IPS-NIHi7 (cell line): ENCODE data around the gene TCF23.

Experiments
- DNase-seq: peaks from one replicate; pipeline ENCODE4 v3.0.0; 2012; ENCODE audit warnings: mixed read lengths; ENCODE audit errors: extremely low spot score

TCF23 gene

DNA sequence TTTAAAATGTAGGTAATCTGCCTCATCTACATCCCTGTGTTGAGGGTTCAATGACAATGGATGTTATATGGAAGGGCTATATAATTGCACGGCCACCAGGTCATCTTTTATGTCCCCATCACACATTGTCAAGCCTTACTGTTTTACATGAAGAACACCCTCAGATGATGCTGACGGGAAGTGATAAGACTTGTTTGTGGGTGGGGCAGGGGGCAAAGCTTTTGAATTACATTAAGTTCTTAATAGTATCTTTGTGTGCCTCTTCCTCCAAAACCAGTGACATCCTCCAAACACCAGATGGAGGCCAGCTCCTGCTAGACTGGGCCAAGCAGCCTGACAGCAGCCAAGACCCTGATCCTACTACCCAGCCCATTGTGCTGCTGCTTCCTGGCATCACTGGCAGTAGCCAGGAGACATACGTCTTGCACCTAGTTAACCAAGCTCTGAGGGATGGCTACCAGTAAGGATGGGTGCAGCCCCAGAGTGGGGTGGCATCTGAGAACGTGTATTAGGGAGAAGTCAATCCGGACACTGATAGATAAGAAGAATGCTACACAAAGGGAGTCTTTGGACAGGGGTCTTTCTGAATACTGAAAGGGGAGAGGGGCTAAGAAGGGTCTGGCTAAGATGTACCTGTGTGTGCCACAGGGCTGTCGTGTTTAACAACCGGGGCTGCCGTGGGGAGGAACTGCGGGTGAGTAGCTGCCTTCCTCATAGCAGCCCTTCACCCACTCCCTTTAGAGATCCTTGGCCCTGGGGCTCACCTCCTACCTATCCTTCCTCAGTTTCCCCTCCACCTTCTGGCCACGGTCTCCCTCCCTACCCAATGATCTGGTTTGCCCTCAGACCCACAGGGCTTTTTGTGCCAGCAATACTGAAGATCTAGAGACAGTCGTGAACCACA is 19.9 kb upstream of the TCF23 start:
- DNase-seq: no peak

DNA sequence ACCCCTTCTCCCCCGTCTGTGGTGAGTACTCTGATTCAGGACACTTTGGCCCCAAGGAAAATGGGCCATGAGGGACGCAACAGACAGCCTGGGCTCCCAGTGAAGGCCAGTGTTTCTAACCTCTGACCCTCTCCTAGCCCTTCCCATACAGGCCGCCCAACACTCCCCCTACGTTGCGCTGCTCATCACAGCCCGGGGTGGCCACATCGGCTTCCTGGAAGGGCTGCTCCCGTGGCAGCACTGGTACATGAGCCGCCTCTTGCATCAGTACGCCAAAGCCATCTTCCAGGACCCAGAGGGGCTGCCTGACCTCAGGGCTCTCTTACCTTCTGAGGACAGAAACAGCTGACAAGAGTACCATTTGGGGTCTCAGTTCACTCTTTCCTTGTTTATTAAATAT is 18.4 kb upstream of the TCF23 start:
- DNase-seq: no peak

DNA sequence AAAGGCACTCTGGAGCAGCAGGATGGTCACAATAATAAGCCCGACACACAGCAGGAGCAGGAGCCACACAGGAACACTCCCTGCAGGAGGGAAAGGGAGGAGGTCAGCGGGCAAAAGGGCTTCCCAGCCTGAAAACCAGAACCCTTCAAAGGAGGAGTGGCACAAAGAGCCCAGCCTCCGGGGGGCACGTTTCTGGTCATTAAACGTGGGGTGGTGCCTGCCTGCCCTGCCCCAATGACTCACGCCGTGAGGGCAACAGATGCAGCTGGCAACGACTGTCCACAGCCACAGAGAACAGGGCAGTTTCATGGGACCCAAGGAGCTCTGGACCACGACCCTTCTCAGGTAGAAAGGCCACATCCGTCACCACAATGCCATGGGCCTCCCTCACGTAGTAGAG is 17.4 kb upstream of the TCF23 start:
- no peak for DNase-seq

DNA sequence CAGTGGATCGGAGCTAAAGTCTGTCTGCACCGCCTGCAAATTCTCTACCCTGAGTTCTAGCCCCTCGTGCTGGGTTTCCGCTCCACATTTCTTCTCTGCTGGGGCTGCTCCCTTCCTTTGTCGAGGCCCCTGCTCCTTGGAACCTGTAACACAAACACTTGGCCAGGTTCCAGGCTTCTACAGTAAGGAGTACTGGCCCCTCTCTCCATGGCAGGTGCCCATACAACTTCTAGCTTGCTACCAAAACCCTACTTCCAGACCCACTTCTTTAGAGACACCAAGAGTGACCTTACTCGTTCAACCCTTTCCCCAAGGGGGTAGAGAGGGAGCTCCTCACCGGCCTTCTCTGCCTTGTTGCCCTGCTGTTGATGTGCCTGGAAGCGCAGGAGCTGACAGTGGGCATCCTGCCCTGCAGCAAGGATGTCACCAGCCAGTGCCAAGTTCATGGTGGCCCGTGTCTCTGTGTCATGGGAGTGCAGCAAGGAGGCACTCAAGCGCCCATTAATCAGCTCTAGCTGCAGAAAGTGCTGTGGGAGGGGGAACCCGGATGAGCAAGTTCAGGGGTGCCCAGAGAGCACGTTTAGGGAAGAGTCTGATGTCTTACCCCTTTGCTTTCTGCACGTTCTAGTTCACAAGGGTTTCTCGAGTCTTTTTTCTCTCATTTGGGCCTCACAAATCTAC is 15.5 kb upstream of the TCF23 start:
- DNase-seq: no peak

DNA sequence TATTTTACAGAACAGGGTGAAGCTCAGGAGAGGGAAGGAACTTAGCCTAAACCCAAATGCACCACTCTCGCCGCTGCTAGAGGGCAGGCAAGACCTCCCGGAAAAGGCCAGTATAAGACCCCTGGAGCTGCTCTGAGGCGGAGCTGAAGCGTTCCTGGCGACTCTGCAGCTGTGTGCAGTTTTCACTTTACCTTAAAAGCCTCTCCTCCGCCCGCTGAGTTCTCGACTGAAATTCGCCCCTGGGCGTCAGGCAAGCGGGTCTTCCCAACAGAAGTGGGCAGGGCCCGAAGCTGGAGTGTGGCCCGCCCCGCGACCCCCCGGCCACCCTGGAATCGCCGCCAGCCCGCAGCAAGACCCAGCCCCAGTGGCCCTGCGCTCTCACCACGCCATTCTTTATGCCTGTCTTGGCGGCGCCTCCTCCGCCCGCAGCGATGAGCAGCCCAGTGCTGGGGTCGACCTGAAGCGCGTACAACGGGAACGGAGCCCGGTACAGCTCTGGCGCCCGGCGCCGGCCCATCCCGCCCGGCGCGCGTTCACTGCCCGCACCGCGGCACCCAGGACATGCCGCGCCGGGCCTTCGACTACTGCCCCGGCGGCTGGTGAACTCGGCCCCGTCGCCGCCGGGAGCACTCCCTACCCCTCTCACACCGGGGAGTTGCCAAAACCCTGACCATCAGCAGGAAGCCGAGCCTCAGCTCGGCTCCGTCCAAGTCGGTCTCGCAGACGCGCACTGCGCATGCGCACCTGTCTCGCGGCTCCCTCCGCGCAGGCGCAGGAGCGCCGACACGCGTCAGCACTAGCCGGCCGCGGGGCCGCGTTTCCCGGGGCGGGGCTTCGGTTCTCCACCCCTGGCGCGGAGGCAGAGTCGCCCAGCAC is 14.7 kb upstream of the TCF23 start, which contains the start of gene PREB:
TSS of gene PREB (minus strand) at position 732 of the 876 bp plus-strand sequence. CDS start at position 517, 215 bp downstream.
- DNase-seq: peak; percentile 100

DNA sequence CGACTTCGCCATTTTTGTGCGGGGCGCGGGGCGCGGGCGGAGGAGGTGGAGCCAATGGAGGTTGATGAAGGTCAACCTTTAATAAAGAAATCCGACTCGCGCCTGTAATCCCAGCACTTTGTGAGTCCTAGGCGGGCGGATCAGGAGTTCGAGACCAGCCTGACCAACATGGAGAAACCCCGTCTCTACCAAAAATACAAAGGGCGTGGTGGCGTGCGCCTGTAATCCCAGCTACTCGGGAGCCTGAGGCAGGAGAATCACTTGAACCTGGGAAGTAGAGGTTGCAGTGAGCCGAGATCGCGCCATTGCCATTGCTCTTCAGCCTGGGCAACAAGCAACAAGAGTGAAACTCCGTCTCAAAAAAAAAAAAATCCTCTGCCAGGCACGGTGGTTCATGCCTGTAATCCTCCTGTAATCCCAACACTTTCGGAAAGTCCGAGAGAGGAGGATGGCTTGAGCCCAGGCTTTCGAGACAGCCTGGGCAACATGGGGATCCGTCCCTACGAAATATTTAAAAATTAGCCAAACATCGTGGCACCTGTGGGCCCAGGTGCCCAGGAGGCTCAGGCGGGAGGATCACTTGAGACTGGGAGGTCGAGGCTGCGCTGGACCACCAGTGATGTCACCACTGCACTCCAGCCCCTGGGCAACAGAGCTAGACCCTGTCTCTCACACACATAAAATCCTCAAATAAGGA is 13.9 kb upstream of the TCF23 start:
- no peak for DNase-seq

DNA sequence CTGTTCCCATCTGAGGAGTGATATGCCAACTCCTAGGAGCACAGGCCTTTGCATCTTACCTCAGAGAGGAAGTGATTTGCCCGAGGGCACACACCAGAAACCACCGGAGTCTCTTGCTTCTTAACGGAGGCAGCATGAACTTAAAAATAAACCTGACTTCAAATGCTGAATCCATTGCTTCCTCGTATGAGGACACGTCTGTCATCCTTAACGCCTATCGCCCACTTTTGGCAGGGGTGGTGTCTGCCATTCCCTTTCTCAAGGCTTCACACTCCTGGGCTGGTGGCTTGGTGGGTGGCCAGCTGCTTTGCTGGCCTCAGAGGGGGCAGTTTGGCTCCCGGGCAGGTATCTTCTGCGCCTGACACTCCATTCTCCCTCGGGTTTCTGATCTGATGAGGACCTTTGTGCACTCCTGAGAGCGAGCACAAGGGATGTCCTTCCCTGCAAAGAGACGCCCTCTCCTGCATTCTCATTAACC is 13.3 kb upstream of the TCF23 start:
- no peak for DNase-seq

DNA sequence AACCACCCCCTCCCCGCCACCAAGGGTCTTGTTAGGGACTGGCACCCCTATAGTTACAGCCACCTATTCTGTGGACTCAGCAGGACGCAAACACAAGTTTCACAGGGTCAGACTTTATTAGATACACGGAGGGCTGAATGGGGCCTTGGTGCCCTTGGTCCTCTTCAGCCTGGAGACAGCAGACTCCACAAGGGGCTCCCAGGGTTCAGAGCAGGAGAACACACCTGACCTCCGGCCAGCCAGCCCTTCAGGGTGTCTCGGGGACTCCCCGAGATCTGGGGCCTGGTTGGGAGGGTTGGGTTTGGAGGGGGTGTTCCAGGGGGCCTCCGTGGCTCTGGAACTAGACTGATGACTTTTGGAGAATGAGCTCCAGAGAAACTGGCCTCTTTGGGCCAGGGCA is 12.1 kb upstream of the TCF23 start:
- DNase-seq: no peak

DNA sequence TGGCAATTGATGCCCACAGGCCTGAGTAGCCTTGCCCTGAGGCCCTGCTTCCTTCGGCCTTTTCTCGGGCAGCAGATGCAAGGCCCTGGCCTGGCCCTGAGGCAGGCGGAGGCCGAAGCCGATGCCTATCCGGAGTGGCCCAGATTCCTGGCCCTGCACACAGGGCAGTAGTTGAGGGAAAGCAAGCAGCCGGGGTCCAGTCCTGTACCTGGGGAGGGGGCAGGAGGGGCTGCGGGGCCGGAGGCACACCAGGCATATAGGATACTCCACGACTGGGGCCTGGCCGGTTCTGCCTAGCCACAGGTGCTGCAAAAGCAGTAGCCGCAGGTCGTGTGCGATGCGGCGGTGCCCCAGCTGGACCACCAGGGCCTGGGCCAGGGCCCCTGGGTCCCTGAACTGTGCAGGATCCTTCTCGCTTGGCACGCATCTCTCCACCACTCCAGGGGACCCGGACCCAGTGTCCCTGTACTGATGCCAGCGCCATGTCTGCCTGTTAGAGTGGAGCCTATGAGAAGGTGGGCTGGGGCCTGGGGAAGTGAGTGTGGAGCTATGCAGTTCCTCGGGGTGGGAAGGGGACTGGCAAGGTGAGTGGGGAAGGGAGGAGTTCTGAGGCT is 11.4 kb upstream of the TCF23 start:
- DNase-seq: no peak

DNA sequence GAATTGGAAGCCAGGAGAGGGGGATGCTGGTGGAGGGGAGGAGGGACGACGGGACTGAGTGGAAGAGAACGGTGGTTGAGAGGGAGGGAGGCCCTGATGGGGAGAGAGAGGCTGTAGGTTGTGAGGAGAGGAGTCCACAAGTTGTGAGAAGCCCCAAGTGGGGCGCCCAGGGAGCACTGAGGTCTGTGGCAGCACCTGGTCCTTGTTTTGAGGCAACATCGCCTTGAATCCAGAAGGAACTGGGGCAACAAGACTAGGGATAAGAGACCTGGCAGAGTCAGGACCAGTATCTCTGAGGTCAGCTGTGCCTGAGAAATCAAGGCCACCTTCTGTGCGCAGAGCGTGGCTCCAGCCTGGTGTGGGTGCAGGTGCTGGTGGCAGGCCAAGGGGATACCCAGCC is 10.7 kb upstream of the TCF23 start:
- DNase-seq: no peak

DNA sequence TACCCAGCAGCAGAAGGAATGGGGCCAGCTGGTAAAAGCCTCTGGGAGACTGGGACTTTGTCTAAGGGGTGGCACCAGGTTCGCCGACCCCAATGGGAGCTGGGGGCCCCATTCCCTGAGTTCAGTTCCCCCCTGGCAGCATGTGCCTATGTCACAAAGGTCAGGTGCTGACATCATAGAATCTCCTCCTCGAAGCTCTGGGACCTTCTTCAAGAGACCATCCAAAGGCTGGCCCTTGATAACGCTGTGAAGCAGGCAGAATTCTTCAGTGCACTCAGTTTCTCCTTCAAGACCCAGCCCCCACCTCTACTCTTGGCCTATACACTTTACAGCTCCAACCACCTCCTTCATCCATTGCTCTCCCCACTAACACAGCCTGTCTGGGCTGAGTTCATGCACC is 9.5 kb upstream of the TCF23 start, which contains the start of gene PRR30:
TSS of gene PRR30 (minus strand) at position 101 of the 400 bp plus-strand sequence. CDS start 1,081 bp downstream, outside the sequence.
- no peak for DNase-seq

DNA sequence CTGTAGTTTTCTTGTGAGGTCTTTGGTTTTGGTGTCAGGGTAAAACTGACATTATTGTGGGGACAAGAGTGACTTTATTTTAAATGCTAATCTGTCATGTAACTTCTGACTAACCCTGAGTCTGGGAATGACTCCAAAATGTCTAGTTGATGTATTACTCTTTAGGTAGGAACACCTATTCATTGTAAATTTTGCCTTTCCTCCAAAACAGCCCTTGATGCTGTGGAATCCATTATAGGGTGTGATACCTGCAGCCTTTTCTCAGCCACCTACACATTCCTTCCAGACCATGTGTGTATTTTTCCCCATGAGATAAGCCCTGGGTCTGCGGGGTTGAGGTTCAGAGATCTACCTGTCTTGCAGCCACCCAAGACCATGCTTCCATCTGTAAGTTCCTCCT is 5.5 kb upstream of the TCF23 start:
- no peak for DNase-seq

DNA sequence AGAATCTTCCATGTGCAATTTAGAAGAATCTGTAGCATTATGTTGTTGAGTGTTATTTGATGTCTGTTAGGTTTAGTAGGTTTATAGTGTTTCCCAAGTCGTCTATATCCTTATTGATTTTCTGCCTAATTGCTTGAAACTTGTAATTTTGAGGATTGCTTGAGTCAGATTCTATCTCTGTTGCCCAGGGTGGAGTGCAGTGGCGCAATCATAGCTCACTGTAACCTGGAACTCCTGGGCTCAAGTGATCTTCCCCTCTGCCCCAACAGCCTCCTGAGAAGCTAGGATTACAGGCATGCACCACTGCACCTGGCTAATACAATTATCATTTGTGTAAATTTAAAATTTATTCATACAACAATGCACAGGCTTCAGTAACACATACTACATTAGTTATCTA is 3.1 kb upstream of the TCF23 start:
- no peak for DNase-seq

DNA sequence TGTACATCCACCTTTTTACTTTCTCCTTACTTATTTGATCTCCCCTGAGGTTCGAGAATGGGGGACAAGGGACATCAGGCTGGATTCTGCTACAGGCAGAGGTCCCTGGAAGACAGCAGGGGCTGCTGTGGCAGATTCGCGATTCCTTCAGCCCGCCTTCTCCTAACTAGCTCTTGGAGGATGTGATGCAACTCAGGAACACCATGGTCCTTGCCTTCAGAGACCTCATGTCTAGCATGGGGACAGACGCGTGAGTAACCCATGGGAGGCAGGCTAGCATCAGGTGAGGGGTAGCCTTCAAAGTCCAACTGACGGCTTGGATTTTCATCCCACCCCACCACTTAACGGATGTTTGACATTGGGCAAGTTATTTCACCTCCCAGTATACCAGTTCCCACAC is 869 bp upstream of the TCF23 start:
- no peak for DNase-seq

DNA sequence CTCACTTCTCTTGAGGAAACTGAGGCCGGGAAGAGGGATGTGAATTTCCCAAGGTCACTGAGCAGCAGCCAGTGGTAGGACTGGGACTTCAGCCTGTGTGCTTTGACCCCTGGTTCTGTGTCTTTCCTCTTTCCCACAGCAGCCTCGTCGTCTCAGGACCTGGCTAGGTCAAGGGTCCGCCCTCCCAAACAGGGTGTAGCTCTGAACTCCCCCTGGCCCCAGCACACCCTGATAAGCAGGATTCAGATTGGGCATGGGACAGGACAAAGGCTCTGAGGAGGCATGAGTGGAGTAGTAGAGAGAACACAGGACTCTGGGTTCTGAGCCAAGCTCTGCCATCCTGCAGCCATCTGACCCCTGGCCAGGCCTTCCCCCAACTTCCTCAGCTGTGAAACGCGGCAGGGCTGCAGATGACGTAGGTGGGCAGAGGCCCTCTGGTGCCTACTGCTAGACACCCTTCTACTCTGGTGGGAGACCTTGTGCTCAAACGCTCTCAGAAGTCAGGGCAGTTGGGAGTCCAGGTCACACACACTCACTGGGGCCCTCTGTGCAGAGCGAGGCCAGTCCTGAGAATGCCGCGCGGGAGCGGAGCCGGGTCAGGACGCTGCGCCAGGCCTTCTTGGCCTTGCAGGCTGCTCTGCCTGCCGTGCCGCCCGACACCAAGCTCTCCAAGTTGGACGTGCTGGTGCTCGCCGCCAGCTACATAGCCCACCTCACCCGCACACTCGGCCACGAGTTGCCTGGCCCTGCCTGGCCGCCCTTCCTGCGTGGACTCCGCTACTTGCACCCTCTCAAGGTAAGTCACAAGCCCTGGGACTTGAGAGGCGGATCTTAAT is 984 bp downstream of the TCF23 start:
- no peak for DNase-seq

DNA sequence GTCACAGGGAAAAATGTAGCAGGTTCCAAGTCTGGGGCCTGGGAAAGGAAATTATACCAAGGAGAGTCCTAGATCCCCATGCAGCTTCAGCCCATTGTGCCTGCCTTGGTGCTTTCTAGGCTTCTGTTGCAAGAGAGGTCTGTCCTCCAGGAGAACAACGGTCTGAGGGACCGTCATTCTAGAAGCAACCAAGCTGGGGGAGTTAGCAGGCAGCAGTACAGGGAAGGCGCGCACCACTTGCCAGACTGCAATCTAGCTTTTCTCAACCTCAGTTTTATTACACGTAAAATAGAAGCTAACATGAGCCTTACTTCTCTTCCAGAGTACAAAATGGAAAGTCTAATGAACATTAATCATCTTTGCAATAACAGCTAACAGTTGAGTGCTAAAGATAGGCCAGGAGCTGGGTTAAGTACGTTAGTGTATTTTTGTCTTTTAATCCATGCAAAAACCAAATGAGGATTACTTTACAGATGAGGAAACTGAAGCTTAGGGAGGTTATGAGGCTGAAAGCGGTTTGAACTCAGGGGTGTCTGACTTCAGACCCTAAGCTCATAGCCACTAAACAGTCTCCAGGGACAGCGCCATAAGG is 1.9 kb downstream of the TCF23 start:
- no peak for DNase-seq

DNA sequence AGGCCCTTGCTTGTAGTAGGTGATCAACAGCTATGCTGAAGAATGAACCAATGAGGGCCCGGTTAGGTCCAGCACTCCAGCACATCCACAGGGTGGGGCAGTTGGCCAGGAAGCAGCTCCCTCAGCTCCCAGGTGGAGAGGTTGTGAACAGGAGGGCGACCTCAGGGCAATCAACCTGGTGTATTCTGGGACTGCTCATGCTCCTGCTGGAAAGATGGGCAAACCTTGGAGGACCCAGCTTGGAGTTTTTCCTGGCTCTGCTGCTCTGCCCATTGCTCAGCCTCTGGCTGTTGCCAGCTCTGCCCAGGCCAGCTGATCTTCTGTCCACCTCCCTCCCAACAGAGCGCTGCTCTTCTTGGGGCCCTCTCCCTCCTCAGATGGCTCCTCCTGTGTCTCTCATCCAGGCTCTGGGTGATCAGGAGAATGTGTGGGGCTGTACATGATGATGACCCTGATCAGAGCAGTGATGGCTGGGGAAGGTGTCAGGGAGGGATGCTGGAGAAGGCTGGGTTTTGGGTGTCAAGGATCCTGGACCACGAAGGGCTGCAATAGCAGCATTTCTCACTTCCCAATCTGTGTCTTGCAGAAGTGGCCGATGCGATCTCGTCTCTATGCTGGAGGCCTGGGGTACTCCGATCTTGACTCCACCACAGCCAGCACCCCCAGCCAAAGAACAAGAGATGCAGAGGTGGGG is 3.4 kb downstream of the TCF23 start:
- peak; percentile 64 for DNase-seq

DNA sequence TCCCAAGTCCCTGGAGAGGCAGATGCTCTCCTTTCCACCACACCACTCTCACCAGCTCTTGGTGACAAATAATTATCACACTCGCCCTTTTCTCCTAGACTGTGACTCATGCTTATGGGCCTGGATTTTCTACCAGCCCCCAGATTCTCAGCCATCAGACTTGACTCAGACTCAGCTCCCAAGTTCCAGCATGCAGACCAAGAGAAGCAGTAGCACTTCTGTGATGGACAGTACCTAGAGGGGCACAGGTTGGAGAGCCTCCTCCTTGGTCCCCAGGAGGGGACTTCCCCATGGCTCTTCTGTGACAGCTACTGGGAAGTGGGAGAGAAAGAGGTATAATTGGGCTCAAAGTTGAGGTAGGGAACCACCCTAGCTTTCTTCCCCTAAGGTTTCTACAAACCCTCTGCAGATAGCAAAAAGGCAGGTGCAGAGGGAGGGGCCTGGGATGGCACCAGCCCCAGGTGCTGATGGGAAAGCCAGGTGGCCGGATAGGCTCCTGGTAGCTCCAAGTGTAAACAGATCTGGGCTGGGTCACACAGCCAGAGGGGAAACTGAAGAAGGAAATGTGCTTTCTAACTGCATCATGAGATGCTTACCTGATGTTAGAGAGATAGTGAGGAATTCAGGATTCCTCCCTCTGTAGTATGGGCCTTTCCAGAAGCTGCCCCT is 4.1 kb downstream of the TCF23 start:
- no peak for DNase-seq
